PC-3 (cell line): Measurements from ENCODE around the gene SH3RF3. TPM values are rescaled to one million over a fixed set of nuclear protein-coding genes. Genes with fewer than 3 reads are reported as not detected.

Experiments
- ATAC-seq: fragments of 200-7000 bp; cut with Tn5 transposase; 2 replicates; pipeline ENCODE4 v1.9.1; 2020; ENCODE audit warnings: mild to moderate bottlenecking, moderate library complexity
- BruUV-seq: library from RNA; stranded (reverse); fragments of 400-500 nt; replicated peaks from 2 replicates; lab custom pipeline; 2021; lab: Mats Ljungman, UMichigan
- CTCF ChIA-PET: fragments of 300-600 bp; sonication (Branson Sonifier 250); formaldehyde crosslinking; loops from one replicate; lab custom pipeline; 2022; ENCODE audit warnings: antibody characterized with exemption; lab: Charles Lee
- POLR2A ChIA-PET: fragments of 300-600 bp; sonication (Branson Sonifier 250); formaldehyde crosslinking; loops from one replicate; lab custom pipeline; 2022; ENCODE audit warnings: antibody characterized with exemption; ENCODE audit not compliant: unreplicated experiment; lab: Charles Lee
- DNase-seq: peaks from one replicate; pipeline ENCODE4 v3.0.0-alpha.2; 2015
- H2AFZ ChIP-seq: fragments of 300-600 bp; sonication (generic); 2 replicates; pipeline ENCODE4 v1.6.0; 2016; ENCODE audit warnings: antibody characterized with exemption, low read length
- H3F3A ChIP-seq: fragments of 300-600 bp; sonication (generic); one replicate; pipeline ENCODE4 v1.6.0; 2017; ENCODE audit warnings: antibody characterized with exemption, low read length, control low read depth, mild to moderate bottlenecking; ENCODE audit not compliant: unreplicated experiment
- H3K27ac ChIP-seq: fragments of 300-600 bp; sonication (generic); 2 replicates; pipeline ENCODE4 v1.5.1; 2016; ENCODE audit warnings: mild to moderate bottlenecking, low read length
- H3K27me3 ChIP-seq: fragments of 300-600 bp; sonication (generic); 2 replicates; pipeline ENCODE4 v1.6.1; 2016; ENCODE audit warnings: low read length, mixed read lengths
- H3K36me3 ChIP-seq: fragments of 300-600 bp; sonication (generic); 2 replicates; pipeline ENCODE4 v1.6.1; 2016; ENCODE audit warnings: low read depth, mixed run types, low read length, mixed read lengths
- H3K4me1 ChIP-seq: fragments of 300-600 bp; sonication (generic); 2 replicates; pipeline ENCODE4 v1.5.1; 2016; ENCODE audit warnings: low read length; ENCODE audit not compliant: insufficient read depth
- H3K4me2 ChIP-seq: fragments of 300-600 bp; sonication (generic); 2 replicates; pipeline ENCODE4 v1.6.0; 2016; ENCODE audit warnings: low read length
- H3K4me3 ChIP-seq: fragments of 300-600 bp; sonication (generic); 2 replicates; pipeline ENCODE4 v1.5.1; 2016; ENCODE audit warnings: mild to moderate bottlenecking, low read length, mixed read lengths
- H3K79me2 ChIP-seq: fragments of 300-600 bp; sonication (generic); 2 replicates; pipeline ENCODE4 v1.6.1; 2017; ENCODE audit warnings: low read length, mixed read lengths
- H3K9ac ChIP-seq: fragments of 300-600 bp; sonication (generic); 2 replicates; pipeline ENCODE4 v1.6.0; 2016; ENCODE audit warnings: mild to moderate bottlenecking, low read length
- H3K9me2 ChIP-seq: fragments of 300-600 bp; sonication (generic); replicated peaks from 2 replicates; pipeline ENCODE4 v1.6.1; 2016; ENCODE audit warnings: mixed run types, low read length, mixed read lengths
- H3K9me3 ChIP-seq: fragments of 300-600 bp; sonication (generic); 2 replicates; pipeline ENCODE4 v1.6.1; 2016; ENCODE audit warnings: low read length, mixed read lengths
- H4K20me1 ChIP-seq: fragments of 300-600 bp; sonication (generic); 2 replicates; pipeline ENCODE4 v1.6.1; 2016; ENCODE audit warnings: low read length, mixed read lengths
- CTCF ChIP-seq: fragments of 300-600 bp; sonication (generic); conservative IDR thresholded peaks from 2 replicates; pipeline ENCODE4 v1.5.1; 2017; ENCODE audit warnings: antibody characterized with exemption, low read depth, mild to moderate bottlenecking, low read length
- EZH2 ChIP-seq: fragments of 300-600 bp; sonication (generic); IDR thresholded peaks from one replicate; pipeline ENCODE4 v1.6.1; 2017; ENCODE audit warnings: antibody characterized with exemption, mild to moderate bottlenecking, low read length; ENCODE audit not compliant: unreplicated experiment
- EZH2phosphoT487 ChIP-seq: fragments of 300-600 bp; sonication (generic); IDR thresholded peaks from 2 replicates; pipeline ENCODE4 v1.6.1; 2018; ENCODE audit warnings: mild to moderate bottlenecking, antibody characterized with exemption, low read length, borderline replicate concordance
- intact Hi-C: fragments of 100-400 bp; cut with micrococcal nuclease; formaldehyde crosslinking; loops from 2 replicates; pipeline ENCODE4 v1.9.0; 2023
- total RNA-seq: library from RNA; depleted of rRNA; stranded (reverse); fragments of >200 nt; gene quantifications from 2 replicates; pipeline ENCODE4 v1.2.3, GENCODE V29; 2014

The SH3RF3 gene
- total RNA-seq, 1 experiment from 2014 or later = 11.7 TPM

GRCh38 chr2:109123586-109124201, 5.3 kb upstream of the SH3RF3 start:
- H3K4me3 ChIP-seq = no peak overlapping the region
- no peak for ATAC-seq
- H2AFZ ChIP-seq = no peak overlapping the region
- H3K4me1 ChIP-seq = peaks cover 45% of the 10 kb centered on the region
- H4K20me1 ChIP-seq = no peaks in the 10 kb centered on the region
- peaks cover 9% of the 10 kb centered on the region for H3F3A ChIP-seq
- no peak overlapping the region for H3K9ac ChIP-seq
- H3K27me3 ChIP-seq = no peaks in the 10 kb centered on the region
- H3K27ac ChIP-seq = no peak overlapping the region
- H3K4me2 ChIP-seq = no peak overlapping the region
- intact Hi-C loops = loop anchor here (2.0 to 10.0 kb wide), 2 partner anchors 199 to 269 kb away; no protein-coding TSS in a partner anchor
- no peak for DNase-seq
- no peak for TF ChIP-seq CTCF
- no peak for TF ChIP-seq EZH2phosphoT487
- no peak for TF ChIP-seq EZH2
- no TSS peak for BruUV-seq
- H3K9me3 ChIP-seq = no peaks in the 10 kb centered on the region
- no peaks in the 10 kb centered on the region for H3K36me3 ChIP-seq
- H3K9me2 ChIP-seq = no peaks in the 10 kb centered on the region
- H3K79me2 ChIP-seq = peaks cover 5% of the 10 kb centered on the region
- ChIA-PET POLR2A (no interaction called here), CTCF (no interaction called here)

GRCh38 chr2:109124982-109125592, 3.9 kb upstream of the SH3RF3 start:
- Histone ChIP-seq H3F3A (peaks cover 9% of the 10 kb centered on the region), H3K9me3 (no peaks in the 10 kb centered on the region), H3K4me1 (peaks cover 40% of the 10 kb centered on the region), H2AFZ (peak overlapping the region; percentile 68), H3K9ac (peak overlapping the region; percentile 59), H4K20me1 (0 out of 2 replicates have a peak, but pooled peaks cover 1% of the 10 kb centered on the region), H3K79me2 (peaks cover 19% of the 10 kb centered on the region), H3K9me2 (no peaks in the 10 kb centered on the region), H3K27ac (peak overlapping the region; percentile 90), H3K36me3 (no peaks in the 10 kb centered on the region), H3K27me3 (no peaks in the 10 kb centered on the region), H3K4me3 (peak overlapping the region; percentile 57), H3K4me2 (peak overlapping the region; percentile 83)
- ChIA-PET CTCF (no interaction called here), POLR2A (no interaction called here)
- ATAC-seq (peak; percentile 6), DNase-seq (peak; percentile 72)
- intact Hi-C loops = loop anchor here (2.0 to 10.0 kb wide), 3 partner anchors 200 to 270 kb away; no protein-coding TSS in a partner anchor
- TF ChIP-seq EZH2 = no peak
- TF ChIP-seq CTCF = no peak
- TF ChIP-seq EZH2phosphoT487 = no peak
- no TSS peak for BruUV-seq
